ENCODE data around the gene SAMD11. TPM values are rescaled to one million over a fixed set of nuclear protein-coding genes. Genes with fewer than 3 reads are reported as not detected.
"Not testable (repeated sequence)": the region's sequence is repeated elsewhere in the genome, so short reads cannot be mapped to it uniquely, and the experiment has no call there.

SAMD11 gene
- total RNA-seq, 4 donors from 2014 or later, result 0.44 to 1.9 (median 1.7) TPM; not detected in 1

DNA sequence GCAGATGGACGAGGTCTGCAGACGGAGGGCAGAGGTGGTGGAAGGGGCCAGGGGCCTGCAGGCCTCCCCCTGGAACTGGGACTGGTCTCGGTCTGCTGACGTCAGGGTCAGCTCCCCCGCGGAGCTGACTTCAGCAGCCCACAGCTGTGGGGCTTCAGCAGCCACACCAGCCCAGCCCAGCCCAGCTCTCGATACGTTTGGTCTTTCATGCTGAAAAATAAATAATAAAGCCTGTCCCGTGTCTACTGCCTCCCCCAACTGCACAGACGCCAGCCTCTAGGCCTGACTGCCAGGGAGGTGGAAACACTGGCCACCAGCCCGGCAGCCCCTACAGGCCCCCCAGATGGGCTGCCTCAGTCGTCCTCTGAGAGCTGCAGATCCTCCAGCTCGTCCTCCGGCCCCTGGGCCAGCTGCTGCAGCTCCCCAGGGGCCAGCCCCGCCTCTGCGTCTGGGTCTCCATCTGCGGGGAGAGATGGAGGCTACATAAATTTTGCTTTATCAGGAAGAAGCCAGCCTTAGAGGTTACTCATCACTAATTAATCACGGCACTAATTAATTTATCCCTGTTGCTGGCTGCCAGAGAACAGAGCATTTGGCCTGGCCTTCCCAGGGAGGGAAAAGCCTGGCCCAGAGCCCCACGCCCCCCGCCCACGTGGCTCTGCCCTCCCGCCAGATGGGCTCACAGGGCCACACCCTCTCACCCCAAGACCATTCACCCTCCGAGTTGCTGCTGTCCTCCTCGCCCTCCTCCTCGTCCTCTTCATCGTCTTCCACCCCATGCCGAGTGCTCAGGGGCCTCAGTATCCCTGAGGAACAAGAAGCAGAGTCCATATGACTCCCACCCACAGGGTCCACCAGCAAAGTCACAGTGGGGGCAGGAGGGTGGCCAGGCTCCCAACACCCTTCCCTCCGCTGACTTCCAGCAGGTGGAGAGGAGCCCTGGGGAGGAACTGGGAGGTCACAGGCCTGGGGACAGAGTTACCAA lies 20.9 kb downstream of the SAMD11 start:
- TF ChIP-seq, protein P1, sequence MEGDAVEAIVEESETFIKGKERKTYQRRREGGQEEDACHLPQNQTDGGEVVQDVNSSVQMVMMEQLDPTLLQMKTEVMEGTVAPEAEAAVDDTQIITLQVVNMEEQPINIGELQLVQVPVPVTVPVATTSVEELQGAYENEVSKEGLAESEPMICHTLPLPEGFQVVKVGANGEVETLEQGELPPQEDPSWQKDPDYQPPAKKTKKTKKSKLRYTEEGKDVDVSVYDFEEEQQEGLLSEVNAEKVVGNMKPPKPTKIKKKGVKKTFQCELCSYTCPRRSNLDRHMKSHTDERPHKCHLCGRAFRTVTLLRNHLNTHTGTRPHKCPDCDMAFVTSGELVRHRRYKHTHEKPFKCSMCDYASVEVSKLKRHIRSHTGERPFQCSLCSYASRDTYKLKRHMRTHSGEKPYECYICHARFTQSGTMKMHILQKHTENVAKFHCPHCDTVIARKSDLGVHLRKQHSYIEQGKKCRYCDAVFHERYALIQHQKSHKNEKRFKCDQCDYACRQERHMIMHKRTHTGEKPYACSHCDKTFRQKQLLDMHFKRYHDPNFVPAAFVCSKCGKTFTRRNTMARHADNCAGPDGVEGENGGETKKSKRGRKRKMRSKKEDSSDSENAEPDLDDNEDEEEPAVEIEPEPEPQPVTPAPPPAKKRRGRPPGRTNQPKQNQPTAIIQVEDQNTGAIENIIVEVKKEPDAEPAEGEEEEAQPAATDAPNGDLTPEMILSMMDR (IDR thresholded peaks at IDR 0.05), result no peak
- TF ChIP-seq POLR2A (IDR thresholded peaks at IDR 0.05), result no peak
- DNase-seq (ENCODE audit: low spot score in 2 of 2), result no peak
- no peak overlapping the region for H3K4me3 ChIP-seq (ENCODE audit: low read depth, poor library complexity, severe bottlenecking)
- WGBS, 2 donors, result 69% methylated on average over 28 of the region's 28 CpGs
- intact Hi-C loops (cut with DNase I; ENCODE audit: low total_unique reads), result no loop called here

DNA sequence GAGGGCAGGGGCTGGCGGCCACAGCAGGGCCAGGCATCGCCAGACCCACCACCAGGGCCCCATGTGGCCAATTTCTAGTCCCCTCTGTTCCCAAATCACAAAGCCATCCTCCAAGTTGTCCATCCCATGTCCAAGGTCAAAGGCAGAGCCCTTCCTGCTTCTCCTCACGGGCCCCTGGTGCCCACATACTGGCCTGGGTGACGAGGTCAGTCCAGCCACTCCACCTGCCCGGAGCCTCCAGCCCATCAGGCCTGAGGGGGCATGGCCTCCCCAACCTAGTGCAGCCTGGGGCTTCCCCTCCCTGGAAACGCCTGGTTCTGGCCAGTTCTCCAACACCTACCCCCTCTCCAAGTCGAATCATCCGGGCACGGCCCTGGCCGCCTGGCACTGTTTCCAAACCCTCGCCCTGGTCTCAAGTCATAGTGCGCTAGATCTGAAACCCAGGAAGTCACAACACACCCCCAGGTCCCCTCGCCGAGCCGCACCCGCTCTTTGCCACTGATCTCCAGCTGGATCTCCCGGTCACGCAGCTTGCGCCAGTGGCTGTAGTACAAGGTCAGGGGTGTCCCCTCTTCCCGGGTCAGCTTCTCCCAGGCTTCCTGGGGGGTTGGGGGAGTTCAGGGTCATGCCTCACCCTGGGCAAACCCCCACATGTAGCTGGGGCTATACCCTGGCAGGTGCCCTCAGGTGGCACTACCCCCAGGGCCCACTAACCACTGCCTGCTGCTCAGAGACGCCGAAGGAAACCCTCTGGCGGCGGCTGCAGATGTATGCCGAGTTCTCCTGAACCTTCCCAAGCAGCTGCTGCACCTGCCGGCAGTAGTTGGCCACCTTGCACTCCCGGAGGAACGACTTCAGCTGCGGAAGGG lies 22.2 kb downstream of the SAMD11 start:
- TF ChIP-seq, protein P1 (IDR thresholded peaks at IDR 0.05), result no peak
- TF ChIP-seq POLR2A (IDR thresholded peaks at IDR 0.05), result no peak
- no peak for DNase-seq (ENCODE audit: low spot score in 2 of 2)
- intact Hi-C loops (cut with DNase I; ENCODE audit: low total_unique reads), result no loop called here
- H3K4me3 ChIP-seq (ENCODE audit: low read depth, poor library complexity, severe bottlenecking), result no peak overlapping the region
- 86 to 88% methylated on average over 29 of the region's 29 CpGs for WGBS, 2 donors

DNA sequence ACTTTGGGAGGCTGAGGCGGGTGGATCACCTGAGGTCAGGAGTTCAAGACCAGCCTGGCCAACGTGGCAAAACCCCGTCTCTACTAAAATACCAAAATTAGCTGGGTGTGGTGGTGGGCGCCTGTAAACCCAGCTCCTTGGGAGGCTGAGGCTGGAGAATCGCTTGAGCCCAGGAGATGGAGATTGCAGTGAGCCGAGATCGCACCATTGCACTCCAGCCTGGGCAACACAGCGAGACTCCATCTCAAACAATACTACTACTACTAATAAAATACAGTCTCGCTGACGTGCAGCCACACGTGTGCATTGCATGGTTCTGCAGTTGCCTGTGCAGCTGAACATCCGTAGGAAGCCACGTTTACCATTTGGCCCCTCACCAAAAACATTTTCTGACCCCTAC lies 23.1 kb downstream of the SAMD11 start:
- 91 to 92% methylated on average over 13 of the region's 13 CpGs for WGBS, 2 donors
- DNase-seq (ENCODE audit: low spot score in 2 of 2); H3K4me3 ChIP-seq (ENCODE audit: low read depth, poor library complexity, severe bottlenecking); intact Hi-C loops (cut with DNase I; ENCODE audit: low total_unique reads): not testable (repeated sequence)

DNA sequence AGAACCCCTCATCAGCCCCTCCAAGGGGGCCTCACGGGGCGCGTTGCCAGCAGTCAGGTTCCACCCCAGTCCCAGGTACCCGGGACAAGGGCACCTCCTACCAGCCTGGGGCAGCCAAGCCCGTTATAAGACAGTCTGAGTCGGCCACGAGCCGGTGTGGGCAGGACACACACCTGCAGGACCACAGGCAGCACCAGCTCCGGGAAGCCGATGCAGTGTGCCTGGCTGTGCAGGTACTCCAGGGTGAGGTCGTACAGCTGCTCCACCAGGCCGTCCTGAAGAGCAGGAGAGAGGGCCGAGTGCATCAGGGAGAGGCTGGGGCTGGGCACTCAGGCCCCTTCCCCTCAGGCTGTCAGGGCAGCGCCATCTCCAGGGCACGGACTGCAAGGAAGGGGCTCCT lies 24.2 kb downstream of the SAMD11 start:
- 90% methylated on average over 10 of the region's 15 CpGs; no CpG with 5 or more reads in 1 of the 2 donors for WGBS, 2 donors
- no peak for DNase-seq (ENCODE audit: low spot score in 2 of 2)
- TF ChIP-seq, protein P1 (IDR thresholded peaks at IDR 0.05), result no peak
- no peak for TF ChIP-seq POLR2A (IDR thresholded peaks at IDR 0.05)
- no peak overlapping the region for H3K4me3 ChIP-seq (ENCODE audit: low read depth, poor library complexity, severe bottlenecking)
- intact Hi-C loops (cut with DNase I; ENCODE audit: low total_unique reads), result no loop called here

DNA sequence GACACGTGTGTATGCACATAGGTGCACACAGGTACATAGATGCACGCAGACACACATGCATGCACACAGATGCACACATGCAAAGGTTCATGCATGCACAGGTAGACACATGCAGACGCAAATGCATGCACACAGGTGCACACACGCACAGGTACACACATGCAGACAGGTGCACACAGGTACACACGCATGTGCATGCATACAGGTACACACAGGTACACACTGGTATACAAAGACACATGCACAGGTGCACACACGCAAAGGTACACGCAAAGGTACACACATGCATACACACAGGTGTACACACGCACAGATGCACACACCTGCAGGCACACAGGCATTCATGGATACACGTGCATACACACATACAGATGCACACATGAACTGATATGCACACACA lies 26.5 kb downstream of the SAMD11 start:
- DNase-seq (ENCODE audit: low spot score in 2 of 2), result no peak
- H3K4me3 ChIP-seq (ENCODE audit: low read depth, poor library complexity, severe bottlenecking), result no peak overlapping the region
- WGBS, 2 donors, result 90 to 97% methylated on average over 9 of the region's 9 CpGs
- no peak for TF ChIP-seq POLR2A (IDR thresholded peaks at IDR 0.05)
- TF ChIP-seq, protein P1 (IDR thresholded peaks at IDR 0.05), result no peak
- intact Hi-C loops (cut with DNase I; ENCODE audit: low total_unique reads), result no loop called here

DNA sequence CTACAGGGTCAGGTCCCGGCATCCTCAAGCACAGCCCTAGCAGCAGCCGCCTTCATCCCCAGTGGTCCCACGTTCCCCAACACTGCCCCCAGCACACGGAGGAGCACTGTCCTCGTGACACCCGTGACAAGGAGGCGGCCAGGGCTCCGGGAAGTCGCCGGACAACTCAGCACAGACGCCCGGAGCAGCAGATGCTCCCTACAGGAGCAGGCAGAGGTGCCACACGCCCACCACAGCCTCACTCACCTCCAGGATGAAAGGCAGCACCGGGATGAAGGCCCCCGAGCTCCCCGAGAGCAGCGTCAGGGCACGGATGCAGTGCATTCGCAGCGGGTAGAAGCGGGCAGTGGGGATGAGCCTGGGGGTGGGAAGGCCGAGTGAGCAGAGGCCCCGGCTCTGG lies 27.2 kb downstream of the SAMD11 start:
- DNase-seq (ENCODE audit: low spot score in 2 of 2), result no peak
- H3K4me3 ChIP-seq (ENCODE audit: low read depth, poor library complexity, severe bottlenecking), result no peak overlapping the region
- TF ChIP-seq, protein P1 (IDR thresholded peaks at IDR 0.05), result no peak
- no peak for TF ChIP-seq POLR2A (IDR thresholded peaks at IDR 0.05)
- 91 to 96% methylated on average over 21 to 23 of the region's 23 CpGs for WGBS, 2 donors
- intact Hi-C loops (cut with DNase I; ENCODE audit: low total_unique reads), result no loop called here
